Keratinocyte (primary cell): ENCODE measurements around the gene DMGDH. TPM values are rescaled to one million over a fixed set of nuclear protein-coding genes. Genes with fewer than 3 reads are reported as not detected.

ENCODE experiments used
- DNase-seq: peaks from one replicate; pipeline ENCODE4 v3.0.0-alpha.2; 2011; ENCODE audit warnings: low read depth, missing footprints, low spot score
- FAIRE-seq: peaks from 2 replicates; lab custom pipeline; 2011; peaks lifted over from hg19 to GRCh38; lab: Jason Lieb, UNC
- H2AFZ ChIP-seq: 2 replicates; pipeline ENCODE4 v1.6.0; 2012; ENCODE audit warnings: low read length, control low read depth, inconsistent platforms; ENCODE audit not compliant: control insufficient read depth
- H3K27ac ChIP-seq: 2 replicates; pipeline ENCODE4 v1.5.1; 2011; ENCODE audit warnings: low read length; ENCODE audit not compliant: control insufficient read depth, insufficient read depth
- H3K27me3 ChIP-seq: 3 replicates; pipeline ENCODE4 v1.6.0; 2011; ENCODE audit warnings: low read length; ENCODE audit not compliant: control insufficient read depth, insufficient read depth; ENCODE audit errors: extremely low read depth
- H3K36me3 ChIP-seq, 2 experiments: 2 replicates in 1 of 2; 3 replicates in 1 of 2; pipeline ENCODE4 v1.5.1; 2011; ENCODE audit warnings: low read length in 2 of 2, mild to moderate bottlenecking in 1 of 2; ENCODE audit not compliant: control insufficient read depth in 2 of 2, insufficient read depth in 2 of 2; ENCODE audit errors: extremely low read depth in 1 of 2
- H3K4me1 ChIP-seq: 3 replicates; pipeline ENCODE4 v1.5.1; 2011; ENCODE audit warnings: low read length; ENCODE audit not compliant: control insufficient read depth, insufficient read depth; ENCODE audit errors: extremely low read depth
- H3K4me2 ChIP-seq: 3 replicates; pipeline ENCODE4 v1.6.0; 2011; ENCODE audit warnings: low read depth, low read length; ENCODE audit not compliant: control insufficient read depth, insufficient read depth; ENCODE audit errors: extremely low read depth
- H3K4me3 ChIP-seq, 3 experiments: fragments of 200-600 bp in 1 of 3; sonication (generic) in 1 of 3; 2 replicates in 2 of 3; 3 replicates in 1 of 3; pipeline ENCODE4 v1.5.1; 2011 to 2016; ENCODE audit warnings: low read length in 3 of 3, mild to moderate bottlenecking in 3 of 3, control low read depth in 2 of 3, inconsistent platforms in 1 of 3, low read depth in 1 of 3, mixed read lengths in 1 of 3, mixed run types in 1 of 3, moderate library complexity in 1 of 3; ENCODE audit not compliant: control insufficient read depth in 2 of 3, insufficient read depth in 2 of 3; ENCODE audit errors: extremely low read depth in 1 of 3
- H3K79me2 ChIP-seq: 2 replicates; pipeline ENCODE4 v1.6.0; 2012; ENCODE audit warnings: low read length; ENCODE audit not compliant: control insufficient read depth, insufficient read depth
- H3K9ac ChIP-seq: 3 replicates; pipeline ENCODE4 v1.6.0; 2011; ENCODE audit warnings: low read length; ENCODE audit not compliant: control insufficient read depth, insufficient read depth; ENCODE audit errors: extremely low read depth
- H3K9me1 ChIP-seq: 3 replicates; pipeline ENCODE4 v1.6.0; 2011; ENCODE audit warnings: low read length; ENCODE audit not compliant: control insufficient read depth, insufficient read depth; ENCODE audit errors: extremely low read depth
- H3K9me3 ChIP-seq: 2 replicates; pipeline ENCODE4 v1.5.1; 2012; ENCODE audit warnings: low read depth, low read length; ENCODE audit not compliant: control insufficient read depth
- H4K20me1 ChIP-seq: 3 replicates; pipeline ENCODE4 v1.6.0; 2011; ENCODE audit warnings: low read length; ENCODE audit not compliant: control insufficient read depth, insufficient read depth; ENCODE audit errors: extremely low read depth
- EZH2 ChIP-seq: IDR thresholded peaks from one replicate; pipeline ENCODE4 v1.6.1; 2012; ENCODE audit warnings: inconsistent platforms, mild to moderate bottlenecking, low read length, moderate library complexity
- dilution Hi-C: fragments of 300-500 bp; cut with MboI; formaldehyde crosslinking; loops from one replicate; pipeline ENCODE4 v1.7.0; 2020; ENCODE audit warnings: low sequenced_read_pairs; ENCODE audit not compliant: extremely low pct_ligation_motif_present
- polyA plus RNA-seq, 5 experiments: library from polyadenylated mRNA; depleted of rRNA in 3 of 5; stranded (reverse) in 3 of 5; stranded (forward) in 1 of 5; unstranded in 1 of 5; fragments of >200 nt; gene quantifications; 1 replicate in 1 of 5; 2 replicates in 3 of 5; 3 replicates in 1 of 5; pipeline versions ENCODE4 v1.2.1 to v1.2.3, GENCODE V29; 2011 to 2012; ENCODE audit warnings: missing spikeins in 2 of 5, low read depth in 1 of 5, low replicate concordance in 1 of 5
- TF ChIP-seq, protein P1 (sequence below), 3 experiments: IDR thresholded peaks in 1 of 3; conservative IDR thresholded peaks in 1 of 3; optimal IDR thresholded peaks in 1 of 3; 2 replicates in 2 of 3; 3 replicates in 1 of 3; pipeline versions ENCODE3 to v1.5.1; 2011; ENCODE audit warnings: low read length in 3 of 3, mild to moderate bottlenecking in 3 of 3, moderate library complexity in 2 of 3, control low read depth in 1 of 3, inconsistent platforms in 1 of 3; ENCODE audit not compliant: insufficient read depth in 2 of 3; ENCODE audit errors: extremely low read depth in 1 of 3

Gene DMGDH
- polyA plus RNA-seq, 1 donor (not counting 4 experiments of a cell fraction or from before 2014, with no cell fraction given) = 0.20 TPM

GRCh38 chr5:78971998-78972397 lies 97.5 kb downstream of the DMGDH start:
- H3K27me3 ChIP-seq = no peaks in the 10 kb centered on the region
- H3K79me2 ChIP-seq = no peaks in the 10 kb centered on the region
- no peak overlapping the region for H3K4me2 ChIP-seq
- H3K27ac ChIP-seq = no peak overlapping the region
- FAIRE-seq (no peak), DNase-seq (no peak)
- no peaks in the 10 kb centered on the region for H3K9me3 ChIP-seq
- dilution Hi-C loops = no loop called here
- H2AFZ ChIP-seq = no peak overlapping the region
- H3K4me3 ChIP-seq = no peak overlapping the region
- H3K4me1 ChIP-seq = peaks cover 11% of the 10 kb centered on the region
- TF ChIP-seq, protein P1, sequence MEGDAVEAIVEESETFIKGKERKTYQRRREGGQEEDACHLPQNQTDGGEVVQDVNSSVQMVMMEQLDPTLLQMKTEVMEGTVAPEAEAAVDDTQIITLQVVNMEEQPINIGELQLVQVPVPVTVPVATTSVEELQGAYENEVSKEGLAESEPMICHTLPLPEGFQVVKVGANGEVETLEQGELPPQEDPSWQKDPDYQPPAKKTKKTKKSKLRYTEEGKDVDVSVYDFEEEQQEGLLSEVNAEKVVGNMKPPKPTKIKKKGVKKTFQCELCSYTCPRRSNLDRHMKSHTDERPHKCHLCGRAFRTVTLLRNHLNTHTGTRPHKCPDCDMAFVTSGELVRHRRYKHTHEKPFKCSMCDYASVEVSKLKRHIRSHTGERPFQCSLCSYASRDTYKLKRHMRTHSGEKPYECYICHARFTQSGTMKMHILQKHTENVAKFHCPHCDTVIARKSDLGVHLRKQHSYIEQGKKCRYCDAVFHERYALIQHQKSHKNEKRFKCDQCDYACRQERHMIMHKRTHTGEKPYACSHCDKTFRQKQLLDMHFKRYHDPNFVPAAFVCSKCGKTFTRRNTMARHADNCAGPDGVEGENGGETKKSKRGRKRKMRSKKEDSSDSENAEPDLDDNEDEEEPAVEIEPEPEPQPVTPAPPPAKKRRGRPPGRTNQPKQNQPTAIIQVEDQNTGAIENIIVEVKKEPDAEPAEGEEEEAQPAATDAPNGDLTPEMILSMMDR (optimal IDR thresholded peaks at IDR 0.05 in 1 of 3, IDR thresholded peaks at IDR 0.05 in 1 of 3, conservative IDR thresholded peaks at IDR 0.05 in 1 of 3; ENCODE audit: extremely low read depth in 1 of 3, insufficient read depth in 2 of 3, low read length in 3 of 3) = no peak
- TF ChIP-seq EZH2 = no peak
- H3K9me1 ChIP-seq = no peaks in the 10 kb centered on the region
- H3K9ac ChIP-seq = no peak overlapping the region
- no peaks in the 10 kb centered on the region for H4K20me1 ChIP-seq
- H3K36me3 ChIP-seq = no peaks in the 10 kb centered on the region

- Histone ChIP-seq H3K4me1 (peaks cover 5% of the 10 kb centered on the region), H3K27ac (no peak overlapping the region), H3K9ac (no peak overlapping the region), H3K79me2 (no peaks in the 10 kb centered on the region), H3K9me3 (no peaks in the 10 kb centered on the region), H3K4me2 (no peak overlapping the region), H3K27me3 (no peaks in the 10 kb centered on the region), H4K20me1 (no peaks in the 10 kb centered on the region), H2AFZ (no peak overlapping the region), H3K9me1 (no peaks in the 10 kb centered on the region), H3K4me3 (no peak overlapping the region), H3K36me3 (no peaks in the 10 kb centered on the region)
- TF ChIP-seq, protein P1 (optimal IDR thresholded peaks at IDR 0.05 in 1 of 3, IDR thresholded peaks at IDR 0.05 in 1 of 3, conservative IDR thresholded peaks at IDR 0.05 in 1 of 3; ENCODE audit: extremely low read depth in 1 of 3, insufficient read depth in 2 of 3, low read length in 3 of 3) = no peak
- no peak for TF ChIP-seq EZH2
- FAIRE-seq (no peak), DNase-seq (no peak)
- dilution Hi-C loops = no loop called here
Observed at GRCh38 chr5:78968781-78969180, 100.7 kb downstream of the DMGDH start.
